HG02798 (cell line): ENCODE measurements around the gene GORASP1.
A peak's percentile ranks its signal among the peaks of the same experiment; 100 is the strongest.

Experiments used
- ATAC-seq: cut with Tn5 transposase; IDR thresholded peaks from one replicate; pipeline ENCODE4 v1.9.1; 2021; ENCODE audit warnings: mild to moderate bottlenecking; ENCODE audit not compliant: unreplicated experiment, poor library complexity

GORASP1 gene

GRCh38 chr3:39107388-39108199 lies at the start of gene GORASP1, which contains the start of gene TTC21A:
Gene GORASP1 (minus strand): TSS chr3:39107627. CDS start chr3:39107541, 86 bp downstream.
Gene TTC21A (plus strand): TSS chr3:39107680. CDS start chr3:39107838, 158 bp downstream.
- peak; percentile 73 for ATAC-seq

- no peak for ATAC-seq
These were observed 49.0 kb upstream of the GORASP1 start for GRCh38 chr3:39156421-39156820.

GRCh38 chr3:39154280-39155021 lies 47.0 kb upstream of the GORASP1 start:
- no peak for ATAC-seq

- no peak for ATAC-seq
These were observed 46.5 kb upstream of the GORASP1 start for GRCh38 chr3:39153977-39154279.

- no peak for ATAC-seq
These were observed 43.6 kb upstream of the GORASP1 start for GRCh38 chr3:39150803-39151631.

GRCh38 chr3:39150148-39150802 lies 42.8 kb upstream of the GORASP1 start:
- ATAC-seq: no peak

- ATAC-seq: no peak
These were observed 42.2 kb upstream of the GORASP1 start for GRCh38 chr3:39149498-39150147.

- ATAC-seq: peak; percentile 11
These were observed 41.6 kb upstream of the GORASP1 start for GRCh38 chr3:39149059-39149455.

- no peak for ATAC-seq
These were observed 41.1 kb upstream of the GORASP1 start for GRCh38 chr3:39148435-39149058.

- ATAC-seq: peak; percentile 23
These were observed 40.4 kb upstream of the GORASP1 start for GRCh38 chr3:39147711-39148434.

- ATAC-seq: peak; percentile 24
These were observed 39.5 kb upstream of the GORASP1 start for GRCh38 chr3:39146611-39147591.

GRCh38 chr3:39146083-39146501 lies 38.7 kb upstream of the GORASP1 start:
- ATAC-seq: no peak

GRCh38 chr3:39144748-39145380 lies 37.4 kb upstream of the GORASP1 start:
- ATAC-seq: no peak

GRCh38 chr3:39144095-39144747 lies 36.8 kb upstream of the GORASP1 start:
- no peak for ATAC-seq

GRCh38 chr3:39143051-39143885 lies 35.8 kb upstream of the GORASP1 start:
- ATAC-seq: no peak

GRCh38 chr3:39142067-39142466 lies 34.6 kb upstream of the GORASP1 start:
- no peak for ATAC-seq
